Transverse colon (tissue), 4 donors: Measurements from ENCODE around the gene GAMT. TPM values are rescaled to one million over a fixed set of nuclear protein-coding genes. Genes with fewer than 3 reads are reported as not detected.
A peak's percentile ranks its signal among the peaks of the same experiment; 100 is the strongest.

ENCODE experiments used
- DNase-seq: peaks from one replicate; pipeline ENCODE4 v3.0.0-alpha.2; 2019
- H3K27ac ChIP-seq, 4 donors: fragments of 200-600 bp; sonication (generic); 2 replicates each; pipeline ENCODE4 v1.5.1; 2016 to 2018; ENCODE audit warnings: inconsistent platforms in 4 of 4
- H3K27me3 ChIP-seq: fragments of 200-600 bp; sonication (generic); 2 replicates; pipeline ENCODE4 v1.5.1; 2017; ENCODE audit warnings: inconsistent platforms
- H3K36me3 ChIP-seq, 4 donors: fragments of 200-600 bp; sonication (generic); 2 replicates each; pipeline ENCODE4 v1.5.1; 2017 to 2019; ENCODE audit warnings: inconsistent platforms in 4 of 4
- H3K4me1 ChIP-seq, 4 donors: fragments of 200-600 bp; sonication (generic); 2 replicates each; pipeline ENCODE4 v1.5.1; 2017 to 2020; ENCODE audit warnings: inconsistent platforms in 4 of 4
- H3K4me3 ChIP-seq, 4 donors: fragments of 200-600 bp; sonication (generic); 1 replicate in 1 of 4; 2 replicates in 3 of 4; pipeline versions ENCODE4 v1.5.1 to v1.6.1; 2017 to 2019; ENCODE audit warnings: inconsistent platforms in 4 of 4
- H3K9me3 ChIP-seq, 2 donors: fragments of 200-600 bp; sonication (generic); 2 replicates each; pipeline ENCODE4 v1.5.1; 2017 to 2019; ENCODE audit warnings: inconsistent platforms in 2 of 2
- CTCF ChIP-seq, 5 experiments: fragments of 200-600 bp in 3 of 5; fragments of 450-650 bp in 2 of 5; sonication (generic) in 3 of 5; IDR thresholded peaks; 1 replicate in 2 of 5; 2 replicates in 3 of 5; pipeline ENCODE4 v1.5.1; 2016 to 2017; ENCODE audit warnings: antibody characterized with exemption in 5 of 5, inconsistent platforms in 3 of 5, mild to moderate bottlenecking in 2 of 5, moderate library complexity in 1 of 5
- EP300 ChIP-seq: sonication (generic); formaldehyde crosslinking; IDR thresholded peaks from one replicate; pipeline ENCODE4 v1.6.1; 2017; ENCODE audit warnings: antibody characterized with exemption, low read depth
- POLR2A ChIP-seq: fragments of 450-650 bp; IDR thresholded peaks from one replicate; pipeline ENCODE4 v1.6.1; 2016; ENCODE audit warnings: antibody characterized with exemption, mild to moderate bottlenecking, moderate library complexity
- POLR2AphosphoS5 ChIP-seq, 3 donors: sonication (generic); formaldehyde crosslinking; IDR thresholded peaks; one replicate each; pipeline ENCODE4 v1.6.1; 2016; ENCODE audit warnings: antibody characterized with exemption in 3 of 3
- WGBS, 2 donors: methylation state at CpG; one replicate each; pipeline ENCODE4 v1.1.5; 2018; ENCODE audit warnings: low coverage in 1 of 2; 5-methylcytosine and 5-hydroxymethylcytosine counted together
- in situ Hi-C, 4 donors: fragments of 200-750 bp; cut with MboI; loops; one replicate each; pipeline versions ENCODE4 v1.15.0 to v1.15.1; 2017; ENCODE audit warnings: low sequenced_read_pairs in 3 of 4, low pct_ligation_motif_present in 1 of 4, low pct_unique_long_range_greater_than_20kb in 1 of 4
- intact Hi-C: fragments of 100-400 bp; cut with DNase I; formaldehyde crosslinking; loops from one replicate; pipeline ENCODE4 v1.15.1; 2023; ENCODE audit warnings: low total_unique reads
- total RNA-seq, 4 donors: library from RNA; depleted of rRNA; stranded (reverse); fragments of >200 nt; gene quantifications; one replicate each; pipeline ENCODE4 v1.1.0, GENCODE V29; 2016

Gene GAMT
- total RNA-seq, 4 donors from 2014 or later = 1.4 to 4.4 (median 2.9) TPM

GRCh38 chr19:1383017-1383311, 18.4 kb downstream of the GAMT start:
- H3K4me1 ChIP-seq = peaks cover 15 to 24% (median 16%) of the 10 kb centered on the region in 4 donors
- no peaks in the 10 kb centered on the region for H3K9me3 ChIP-seq
- 11 to 67% methylated on average over 1 to 9 of the region's 9 CpGs for whole genome bisulfite sequencing, 2 donors
- H3K27ac ChIP-seq = peak overlapping the region in 3 of 4 donors; percentile 93 to 95 (median 94)
- in situ Hi-C loops (loop anchor here in 2 of 4 donors (25.0 kb wide), 1 partner anchor 96 kb away; the partner anchor contains the start of genes EFNA2 (in 2 of the 2) and FAM174C (in 2 of the 2)), intact Hi-C loops (no loop called here)
- H3K36me3 ChIP-seq = no peaks in the 10 kb centered on the region
- TF ChIP-seq EP300 = no peak
- no peak for TF ChIP-seq CTCF (IDR thresholded peaks at IDR 0.05)
- no peak for TF ChIP-seq POLR2AphosphoS5 (IDR thresholded peaks at IDR 0.05)
- TF ChIP-seq POLR2A = no peak
- peak overlapping the region in 1 of 4 donors; percentile 98 for H3K4me3 ChIP-seq
- no peak for DNase-seq
- H3K27me3 ChIP-seq = no peaks in the 10 kb centered on the region

DNA sequence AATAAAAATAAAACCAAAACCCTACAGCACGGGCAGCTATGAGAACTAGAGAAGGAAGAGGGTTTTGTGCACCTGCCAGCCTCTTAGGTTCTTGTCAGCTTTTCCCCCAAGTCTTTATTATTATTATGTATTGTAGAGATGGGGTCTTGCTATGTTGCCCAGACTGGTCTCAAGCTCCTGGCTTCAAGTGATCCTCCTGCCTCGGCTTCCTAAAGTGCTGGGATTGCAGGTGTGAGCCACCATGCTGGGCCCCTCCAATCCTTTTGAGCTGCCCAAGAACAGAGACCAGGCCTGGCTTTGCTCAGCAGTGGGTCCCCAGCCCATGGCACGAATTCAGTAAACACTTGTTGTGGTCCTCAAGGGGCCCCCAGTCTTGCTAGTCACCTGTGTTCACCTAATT, 19.1 kb downstream of the GAMT start:
- 64 to 71% methylated on average over 2 to 3 of the region's 3 CpGs for WGBS, 2 donors
- H3K27me3 ChIP-seq = no peaks in the 10 kb centered on the region
- no peak overlapping the region for H3K27ac ChIP-seq
- in situ Hi-C loops (loop anchor here in 2 of 4 donors (25.0 kb wide), 1 partner anchor 95 kb away; the partner anchor contains the start of genes EFNA2 (in 2 of the 2) and FAM174C (in 2 of the 2)), intact Hi-C loops (no loop called here)
- DNase-seq = no peak
- no peaks in the 10 kb centered on the region for H3K9me3 ChIP-seq
- H3K4me1 ChIP-seq = peaks cover 15 to 24% (median 16%) of the 10 kb centered on the region in 4 donors
- H3K4me3 ChIP-seq = no peak overlapping the region
- no peaks in the 10 kb centered on the region for H3K36me3 ChIP-seq
- TF ChIP-seq POLR2A (no peak), CTCF (IDR thresholded peaks at IDR 0.05) (no peak), EP300 (no peak), POLR2AphosphoS5 (IDR thresholded peaks at IDR 0.05) (no peak)

- Histone ChIP-seq H3K27ac (no peak overlapping the region), H3K4me1 (peaks cover 6 to 9% (median 8%) of the 10 kb centered on the region in 4 donors), H3K4me3 (no peak overlapping the region), H3K27me3 (no peaks in the 10 kb centered on the region), H3K36me3 (no peaks in the 10 kb centered on the region), H3K9me3 (no peaks in the 10 kb centered on the region)
- 74% methylated on average over 12 of the region's 12 CpGs; no CpG with 5 or more reads in 1 of the 2 donors for WGBS, 2 donors
- TF ChIP-seq POLR2A (no peak), EP300 (no peak), CTCF (IDR thresholded peaks at IDR 0.05) (no peak), POLR2AphosphoS5 (IDR thresholded peaks at IDR 0.05) (no peak)
- intact Hi-C loops = no loop called here
- in situ Hi-C loops = loop anchor here in 2 of 4 donors (25.0 kb wide), 1 partner anchor 93 kb away; the partner anchor contains the start of genes EFNA2 (in 2 of the 2) and FAM174C (in 2 of the 2)
- DNase-seq = no peak
Observed at GRCh38 chr19:1379961-1380489, 21.3 kb downstream of the GAMT start.

- TF ChIP-seq POLR2AphosphoS5 (IDR thresholded peaks at IDR 0.05) (no peak), EP300 (no peak), POLR2A (no peak), CTCF (IDR thresholded peaks at IDR 0.05) (no peak)
- intact Hi-C loops (no loop called here), in situ Hi-C loops (loop anchor here in 2 of 4 donors (25.0 kb wide), 1 partner anchor 92 kb away; the partner anchor contains the start of genes EFNA2 (in 2 of the 2) and FAM174C (in 2 of the 2))
- no peak for DNase-seq
- Histone ChIP-seq H3K27ac (no peak overlapping the region), H3K36me3 (no peaks in the 10 kb centered on the region), H3K4me1 (peaks cover 0 to 2% (median under 1%) of the 10 kb centered on the region in 4 donors), H3K27me3 (no peaks in the 10 kb centered on the region), H3K9me3 (no peaks in the 10 kb centered on the region), H3K4me3 (no peak overlapping the region)
- WGBS, 2 donors = 80% methylated on average over 14 of the region's 27 CpGs; no CpG with 5 or more reads in 1 of the 2 donors
Observed at GRCh38 chr19:1379126-1379905, 22.0 kb downstream of the GAMT start.
